CD4-positive, alpha-beta memory T cell (primary cell): ENCODE measurements around the gene TBC1D21. TPM values are rescaled to one million over a fixed set of nuclear protein-coding genes. Genes with fewer than 3 reads are reported as not detected.

Source experiments
- CTCF ChIA-PET: fragments of 350-600 bp; sonication (Branson Sonifier 250); formaldehyde crosslinking; loops from one replicate; lab custom pipeline; 2021; ENCODE audit warnings: inconsistent platforms; ENCODE audit not compliant: partially characterized antibody; lab: Charles Lee
- POLR2A ChIA-PET: fragments of 350-600 bp; sonication (Branson Sonifier 250); formaldehyde crosslinking; loops from one replicate; lab custom pipeline; 2021; ENCODE audit not compliant: partially characterized antibody; lab: Charles Lee
- DNase-seq, 5 donors: peaks; one replicate each; pipeline versions ENCODE4 v3.0.0 to v3.0.0-alpha.2; 2020 to 2022; ENCODE audit warnings: mixed read lengths in 1 of 5
- H3K27ac ChIP-seq: one replicate; pipeline ENCODE4 v1.7.0; 2013; ENCODE audit warnings: low read depth, low read length
- H3K27me3 ChIP-seq: 2 replicates; pipeline ENCODE4 v1.7.0; 2013; ENCODE audit warnings: mild to moderate bottlenecking, low read length, moderate library complexity; ENCODE audit not compliant: insufficient read depth
- H3K36me3 ChIP-seq: 2 replicates; pipeline ENCODE4 v1.7.0; 2013; ENCODE audit warnings: mild to moderate bottlenecking, low read length, moderate library complexity; ENCODE audit not compliant: insufficient read depth
- H3K4me1 ChIP-seq: 2 replicates; pipeline ENCODE4 v1.7.0; 2013; ENCODE audit warnings: mild to moderate bottlenecking, low read length, moderate library complexity; ENCODE audit not compliant: insufficient read depth
- H3K4me3 ChIP-seq, 2 donors: one replicate each; pipeline ENCODE4 v1.7.0; 2013; ENCODE audit warnings: low read length in 2 of 2, mild to moderate bottlenecking in 1 of 2
- H3K9me3 ChIP-seq, 2 donors: one replicate each; pipeline ENCODE4 v1.7.0; 2013; ENCODE audit warnings: low read length in 2 of 2, control low read depth in 1 of 2; ENCODE audit not compliant: control insufficient read depth in 1 of 2
- H3K27ac Mint-ChIP-seq, 7 donors: one replicate each; pipeline ENCODE4 v1.8.0; 2020 to 2021; ENCODE audit warnings: mixed read lengths in 7 of 7, mild to moderate bottlenecking in 6 of 7, inconsistent platforms in 3 of 7, moderate library complexity in 3 of 7
- H3K27me3 Mint-ChIP-seq, 2 donors: one replicate each; pipeline ENCODE4 v1.8.0; 2020 to 2021; ENCODE audit warnings: mixed read lengths in 2 of 2
- H3K36me3 Mint-ChIP-seq, 2 donors: one replicate each; pipeline ENCODE4 v1.8.0; 2020 to 2021; ENCODE audit warnings: mixed read lengths in 2 of 2, inconsistent platforms in 1 of 2, mild to moderate bottlenecking in 1 of 2
- H3K4me1 Mint-ChIP-seq, 4 donors: one replicate each; pipeline ENCODE4 v1.8.0; 2020 to 2021; ENCODE audit warnings: mixed read lengths in 4 of 4, mild to moderate bottlenecking in 1 of 4
- H3K4me3 Mint-ChIP-seq, 8 donors: one replicate each; pipeline ENCODE4 v1.8.0; 2020 to 2021; ENCODE audit warnings: mixed read lengths in 8 of 8, mild to moderate bottlenecking in 7 of 8, moderate library complexity in 6 of 8, inconsistent platforms in 3 of 8
- H3K9me3 Mint-ChIP-seq, 8 donors: one replicate each; pipeline ENCODE4 v1.8.0; 2020 to 2021; ENCODE audit warnings: mixed read lengths in 8 of 8, mild to moderate bottlenecking in 5 of 8, inconsistent platforms in 3 of 8, moderate library complexity in 1 of 8
- intact Hi-C: fragments of 100-400 bp; cut with micrococcal nuclease; formaldehyde crosslinking; loops from one replicate; pipeline ENCODE4 v1.15.1; 2023
- polyA plus RNA-seq, 2 donors: library from polyadenylated mRNA; unstranded; fragments of 300-500 nt; fragmentation: Illumina TruSeq; gene quantifications; one replicate each; pipeline ENCODE4 v1.2.3, GENCODE V29; 2021
- total RNA-seq, 2 experiments: library from RNA; stranded (reverse); gene quantifications; one replicate each; pipeline ENCODE4 v1.2.3, GENCODE V29; 2021

TBC1D21 gene
- total and polyA plus RNA-seq, 4 experiments from 2014 or later, result not detected

DNA sequence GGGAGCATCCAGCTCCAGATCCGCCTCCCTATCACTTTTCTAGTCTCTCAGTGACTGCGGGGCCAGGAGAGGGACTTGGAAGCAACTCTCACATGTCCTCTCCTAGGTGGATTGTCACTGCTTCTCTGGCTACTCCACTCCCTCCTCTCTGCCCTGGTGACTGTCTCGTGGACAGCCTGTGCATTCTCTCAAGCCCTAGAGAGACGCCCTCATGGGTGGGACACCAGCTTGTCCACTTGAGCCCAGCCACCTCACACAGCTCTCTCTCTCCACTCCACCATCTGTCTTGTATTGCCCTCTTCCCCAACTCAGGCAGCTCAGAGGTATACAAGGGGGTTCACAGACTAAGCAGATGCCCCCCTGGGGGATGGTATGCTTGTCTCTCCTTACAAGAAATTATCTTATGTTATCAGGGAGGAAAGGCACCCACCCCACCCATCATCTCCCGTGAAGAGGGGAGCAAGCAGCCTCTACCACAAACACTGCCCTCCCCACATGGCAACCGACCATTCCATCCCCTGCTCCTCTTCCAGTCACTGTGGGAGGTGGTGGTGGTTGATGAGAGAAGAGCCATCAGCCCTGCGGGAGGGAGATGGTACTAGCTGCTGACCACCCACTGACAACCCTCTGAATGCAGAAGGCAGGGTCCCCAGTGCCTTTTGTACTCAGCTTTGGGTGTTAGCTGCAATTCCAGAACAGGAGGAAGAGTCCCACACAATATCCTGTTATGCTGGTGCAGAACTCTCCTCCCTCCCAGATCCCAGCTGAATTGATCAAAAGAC, 37.3 kb downstream of the TBC1D21 start:
- H3K36me3 Mint-ChIP-seq, result peaks cover 8 to 23% of the 10 kb centered on the region in 2 donors
- no peaks in the 10 kb centered on the region for H3K36me3 ChIP-seq
- CTCF ChIA-PET, result interaction anchor here (1.0 to 7.8 kb wide), 6 partner anchors 13 to 62 kb away, joined by 3 to 85 read pairs (median 7); partner anchors contain the start of gene TBC1D21
- peaks cover 0 to 2% of the 10 kb centered on the region in 2 donors for H3K27me3 Mint-ChIP-seq
- H3K9me3 Mint-ChIP-seq, result no peaks in the 10 kb centered on the region
- H3K9me3 ChIP-seq, result no peaks in the 10 kb centered on the region
- POLR2A ChIA-PET, result no interaction called here
- no peak for DNase-seq
- no peaks in the 10 kb centered on the region for H3K27me3 ChIP-seq
- intact Hi-C loops, result no loop called here
- peaks cover 6 to 26% (median 12%) of the 10 kb centered on the region in 4 donors for H3K4me1 Mint-ChIP-seq
- H3K27ac ChIP-seq, result no peak overlapping the region
- no peak overlapping the region for H3K4me3 ChIP-seq
- peaks cover 6% of the 10 kb centered on the region for H3K4me1 ChIP-seq
- H3K27ac Mint-ChIP-seq, result peak overlapping the region in 1 of 7 donors; percentile 5
- H3K4me3 Mint-ChIP-seq, result peak overlapping the region in 1 of 8 donors; percentile 43

DNA sequence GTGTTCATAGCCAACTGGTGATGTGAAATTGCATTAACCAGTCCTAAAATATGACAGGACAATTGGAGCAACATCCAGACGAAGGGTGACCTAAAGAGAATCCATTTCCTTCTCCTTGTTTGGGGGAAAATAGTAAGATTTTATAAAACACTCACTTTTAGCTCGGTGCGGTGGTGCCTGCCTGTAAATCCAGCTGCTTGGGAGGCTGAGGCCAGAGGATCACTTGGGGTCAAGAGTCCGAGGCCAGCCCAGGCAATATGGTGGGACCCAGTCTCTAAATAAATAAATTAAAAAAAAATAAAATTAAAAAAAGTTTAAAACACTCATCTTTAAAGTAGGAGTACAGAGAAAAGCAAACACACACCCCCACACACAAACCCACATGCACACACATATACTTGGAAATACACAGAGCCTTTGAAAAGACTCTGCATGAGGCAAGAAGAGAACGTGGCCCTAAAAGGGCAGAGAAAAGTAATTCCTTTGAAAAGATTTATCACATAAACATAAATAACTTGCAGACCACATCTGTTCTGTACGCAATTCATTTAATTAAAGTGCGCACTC, 38.7 kb downstream of the TBC1D21 start:
- POLR2A ChIA-PET, result no interaction called here
- CTCF ChIA-PET, result interaction anchor here (1.3 to 7.8 kb wide), 2 partner anchors 16 to 40 kb away, joined by 6 to 85 read pairs; partner anchors contain the start of gene TBC1D21
- Histone ChIP-seq H3K9me3 (no peaks in the 10 kb centered on the region), H3K4me1 (peaks cover 6% of the 10 kb centered on the region), H3K36me3 (no peaks in the 10 kb centered on the region), H3K27ac (no peak overlapping the region), H3K4me3 (no peak overlapping the region), H3K27me3 (no peaks in the 10 kb centered on the region)
- Mint-ChIP-seq H3K27me3 (peaks cover 0 to 2% of the 10 kb centered on the region in 2 donors), H3K9me3 (peaks cover 0 to 4% (median 0%) of the 10 kb centered on the region in 8 donors), H3K27ac (peak overlapping the region in 1 of 7 donors; percentile 83), H3K36me3 (peaks cover 5 to 24% of the 10 kb centered on the region in 2 donors), H3K4me1 (peaks cover 6 to 26% (median 12%) of the 10 kb centered on the region in 4 donors), H3K4me3 (no peak overlapping the region)
- intact Hi-C loops, result no loop called here
- no peak for DNase-seq

DNA sequence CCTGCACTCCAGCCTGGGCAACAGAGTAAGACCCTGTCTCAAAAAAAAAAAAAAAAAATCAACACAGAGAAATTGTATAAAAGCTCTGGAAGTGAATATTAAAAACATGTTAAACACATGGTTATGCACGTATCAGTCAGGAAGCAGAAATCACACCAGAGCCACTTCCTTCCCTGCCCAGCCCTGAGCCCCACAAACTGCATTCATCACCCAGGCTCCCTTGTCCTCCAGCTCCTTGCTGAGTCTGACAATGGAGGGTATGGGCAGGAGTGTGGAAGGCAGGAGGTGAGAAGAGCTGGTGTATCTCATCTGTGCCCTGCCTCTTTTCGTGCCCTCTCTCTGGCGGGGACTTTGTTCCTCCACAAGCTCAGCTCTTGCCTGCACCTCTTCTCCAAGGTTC, 40.8 kb downstream of the TBC1D21 start:
- intact Hi-C loops, result no loop called here
- H3K4me1 Mint-ChIP-seq, result peaks cover 6 to 31% (median 17%) of the 10 kb centered on the region in 4 donors
- H3K36me3 Mint-ChIP-seq, result peaks cover 21 to 34% of the 10 kb centered on the region in 2 donors
- Histone ChIP-seq H3K27me3 (no peaks in the 10 kb centered on the region), H3K4me1 (peaks cover 6% of the 10 kb centered on the region), H3K27ac (no peak overlapping the region), H3K4me3 (no peak overlapping the region), H3K36me3 (no peaks in the 10 kb centered on the region), H3K9me3 (no peaks in the 10 kb centered on the region)
- peaks cover 0 to 9% (median 2%) of the 10 kb centered on the region in 8 donors for H3K9me3 Mint-ChIP-seq
- no peak for DNase-seq
- H3K27me3 Mint-ChIP-seq, result peaks cover 0 to 2% of the 10 kb centered on the region in 2 donors
- POLR2A ChIA-PET, result interaction anchor here (1.1 kb wide), 1 partner anchor 10 kb away, joined by 3 read pairs; no protein-coding TSS in a partner anchor
- CTCF ChIA-PET, result interaction anchor here (1.6 to 3.3 kb wide), 4 partner anchors 8 to 40 kb away, joined by 4 to 18 read pairs (median 8); partner anchors contain the start of gene TBC1D21
- H3K27ac Mint-ChIP-seq, result peak overlapping the region in 3 of 7 donors; percentile 30 to 80 (median 71)
- H3K4me3 Mint-ChIP-seq, result peak overlapping the region in 6 of 8 donors; percentile 12 to 49 (median 32)

DNA sequence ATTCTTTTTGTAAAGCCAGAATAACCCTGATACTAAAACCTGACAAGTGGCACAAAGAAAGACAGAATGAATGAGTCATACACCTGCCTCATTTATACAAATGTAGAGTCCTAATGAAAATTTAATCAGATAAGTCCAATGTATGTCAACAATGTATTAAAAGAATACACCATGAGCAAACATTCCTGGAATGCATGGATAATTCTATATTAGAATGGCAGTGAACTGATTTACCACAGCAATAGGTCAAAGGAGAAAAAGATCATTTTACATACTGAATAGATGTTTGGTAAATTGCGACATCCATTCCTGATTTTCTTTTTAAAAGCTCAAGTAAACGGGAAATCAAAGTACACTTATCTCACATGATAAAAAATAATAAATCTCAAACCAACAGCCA, 41.7 kb downstream of the TBC1D21 start:
- Histone ChIP-seq H3K4me1 (peaks cover 12% of the 10 kb centered on the region), H3K27me3 (no peaks in the 10 kb centered on the region), H3K9me3 (no peaks in the 10 kb centered on the region), H3K27ac (no peak overlapping the region), H3K36me3 (no peaks in the 10 kb centered on the region), H3K4me3 (no peak overlapping the region)
- Mint-ChIP-seq H3K27me3 (peaks cover 0 to 2% of the 10 kb centered on the region in 2 donors), H3K9me3 (peaks cover 0 to 9% (median 2%) of the 10 kb centered on the region in 8 donors), H3K4me1 (peaks cover 6 to 35% (median 19%) of the 10 kb centered on the region in 4 donors), H3K36me3 (peaks cover 21 to 34% of the 10 kb centered on the region in 2 donors), H3K4me3 (peak overlapping the region in 1 of 8 donors; percentile 23), H3K27ac (peak overlapping the region in 1 of 7 donors; percentile 57)
- no peak for DNase-seq
- intact Hi-C loops, result no loop called here
- POLR2A ChIA-PET, result no interaction called here
- CTCF ChIA-PET, result interaction anchor here (1.7 to 3.3 kb wide), 2 partner anchors 9 to 12 kb away, joined by 4 to 18 read pairs; no protein-coding TSS in a partner anchor

DNA sequence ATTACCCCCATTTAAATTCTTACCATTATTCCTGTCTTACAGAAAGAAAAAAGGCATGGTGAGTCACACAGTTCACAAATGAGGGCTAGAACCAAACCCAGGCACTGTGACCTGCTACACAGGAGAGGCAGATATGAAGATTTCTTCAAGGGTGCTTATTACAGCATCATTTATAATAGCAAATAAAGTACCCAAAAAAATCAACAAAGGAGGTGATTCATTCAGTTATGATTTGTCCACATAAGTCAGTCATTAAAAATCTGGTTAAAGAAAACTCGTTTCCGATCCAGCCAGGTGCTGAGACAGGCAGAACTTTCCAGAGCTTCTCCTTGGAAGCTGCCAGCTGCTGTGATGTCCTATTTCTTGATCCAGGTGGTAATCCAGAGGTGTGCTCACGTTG, 45.4 kb downstream of the TBC1D21 start:
- H3K27ac Mint-ChIP-seq, result peak overlapping the region in 5 of 7 donors; percentile 10 to 87 (median 73)
- intact Hi-C loops, result no loop called here
- DNase-seq, result no peak
- no peaks in the 10 kb centered on the region for H3K9me3 ChIP-seq
- POLR2A ChIA-PET, result no interaction called here
- H3K36me3 ChIP-seq, result no peaks in the 10 kb centered on the region
- no peaks in the 10 kb centered on the region for H3K27me3 ChIP-seq
- CTCF ChIA-PET, result no interaction called here
- peaks cover 0 to 2% of the 10 kb centered on the region in 2 donors for H3K27me3 Mint-ChIP-seq
- peaks cover 22 to 53% (median 38%) of the 10 kb centered on the region in 4 donors for H3K4me1 Mint-ChIP-seq
- H3K36me3 Mint-ChIP-seq, result peaks cover 26 to 34% of the 10 kb centered on the region in 2 donors
- no peak overlapping the region for H3K4me3 ChIP-seq
- peaks cover 41% of the 10 kb centered on the region for H3K4me1 ChIP-seq
- peaks cover 0 to 9% (median 2%) of the 10 kb centered on the region in 8 donors for H3K9me3 Mint-ChIP-seq
- H3K27ac ChIP-seq, result no peak overlapping the region
- peak overlapping the region in 1 of 8 donors; percentile 52 for H3K4me3 Mint-ChIP-seq

DNA sequence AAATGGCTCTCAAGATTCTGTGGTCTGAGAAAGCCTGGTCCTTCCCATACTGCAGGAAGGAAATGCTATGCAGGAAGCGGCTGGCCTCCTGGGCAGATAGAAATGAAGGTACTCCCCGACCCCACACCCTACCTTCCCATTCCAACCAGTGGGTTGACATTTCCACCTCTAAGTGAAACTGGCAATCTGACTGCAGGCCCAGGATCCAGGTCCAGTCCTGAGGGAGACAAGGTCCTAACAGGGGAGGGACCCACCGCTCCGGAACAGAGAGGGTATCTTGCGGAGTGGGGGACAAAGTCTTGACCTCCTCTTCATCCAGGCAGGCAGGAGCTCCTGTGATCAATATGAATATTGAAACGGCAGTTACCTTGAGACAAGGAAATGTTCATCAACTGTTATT, 46.3 kb downstream of the TBC1D21 start:
- Mint-ChIP-seq H3K27ac (peak overlapping the region; percentile 75 to 97 (median 93)), H3K36me3 (peaks cover 26 to 34% of the 10 kb centered on the region in 2 donors), H3K4me3 (peak overlapping the region in 4 of 8 donors; percentile 43 to 76 (median 66)), H3K27me3 (no peaks in the 10 kb centered on the region), H3K9me3 (peaks cover 0 to 9% (median 2%) of the 10 kb centered on the region in 8 donors), H3K4me1 (peaks cover 27 to 54% (median 40%) of the 10 kb centered on the region in 4 donors)
- ChIA-PET POLR2A (interaction anchor here (1.1 to 1.9 kb wide), 2 partner anchors 11 kb away, joined by 4 to 7 read pairs; no protein-coding TSS in a partner anchor), CTCF (interaction anchor here (1.1 to 1.8 kb wide), 5 partner anchors 10 to 39 kb away, joined by 3 to 5 read pairs (median 4); no protein-coding TSS in a partner anchor)
- H3K9me3 ChIP-seq, result no peaks in the 10 kb centered on the region
- H3K36me3 ChIP-seq, result no peaks in the 10 kb centered on the region
- H3K4me1 ChIP-seq, result peaks cover 45% of the 10 kb centered on the region
- H3K27ac ChIP-seq, result peak overlapping the region; percentile 57
- H3K4me3 ChIP-seq, result no peak overlapping the region
- DNase-seq, result no peak
- no peaks in the 10 kb centered on the region for H3K27me3 ChIP-seq
- intact Hi-C loops, result no loop called here
